ENCODE measurements around the gene DLGAP3.

GRCh38 chr1:34917017-34917416 lies 12.4 kb downstream of the DLGAP3 start:
- TF ChIP-seq CTCF (IDR thresholded peaks at IDR 0.05): no peak
- no peak for TF ChIP-seq POLR2A (IDR thresholded peaks at IDR 0.05)

All from body of pancreas (tissue), 4 donors.